Stomach (tissue), 9 donors: ENCODE data around the gene ERC1. TPM values are rescaled to one million over a fixed set of nuclear protein-coding genes. Genes with fewer than 3 reads are reported as not detected.

Source experiments
- DNase-seq, 2 donors: peaks; one replicate each; pipeline versions ENCODE4 v3.0.0 to v3.0.0-alpha.2; 2013 to 2019
- H3K27ac ChIP-seq, 5 donors: fragments of 200-600 bp in 4 of 5; sonication (generic) in 4 of 5; one replicate each; pipeline ENCODE4 v1.5.1; 2013 to 2019; ENCODE audit warnings: mild to moderate bottlenecking in 1 of 5, moderate library complexity in 1 of 5
- H3K27me3 ChIP-seq, 3 donors: fragments of 200-600 bp; sonication (generic); one replicate each; pipeline ENCODE4 v1.5.1; 2017 to 2019; ENCODE audit warnings: mixed run types in 1 of 3
- H3K36me3 ChIP-seq, 4 donors: fragments of 200-600 bp; sonication (generic); 1 replicate in 3 of 4; 2 replicates in 1 of 4; pipeline ENCODE4 v1.5.1; 2016 to 2019
- H3K4me1 ChIP-seq, 4 donors: fragments of 200-600 bp; sonication (generic); one replicate each; pipeline ENCODE4 v1.5.1; 2016 to 2019
- H3K4me3 ChIP-seq, 4 donors: fragments of 200-600 bp; sonication (generic) in 3 of 4; one replicate each; pipeline ENCODE4 v1.5.1; 2016 to 2019; ENCODE audit warnings: mild to moderate bottlenecking in 1 of 4
- H3K9me3 ChIP-seq, 4 donors: fragments of 200-600 bp; sonication (generic); one replicate each; pipeline ENCODE4 v1.5.1; 2016 to 2019
- CTCF ChIP-seq, 7 experiments: fragments of 450-650 bp in 4 of 7; fragments of 200-600 bp in 3 of 7; sonication (generic) in 3 of 7; IDR thresholded peaks; one replicate each; pipeline ENCODE4 v1.5.1; 2016 to 2019; ENCODE audit warnings: antibody characterized with exemption in 7 of 7, control low read depth in 2 of 7, mild to moderate bottlenecking in 1 of 7
- EP300 ChIP-seq: sonication (generic); formaldehyde crosslinking; IDR thresholded peaks from one replicate; pipeline ENCODE4 v1.6.1; 2017; ENCODE audit warnings: antibody characterized with exemption
- POLR2A ChIP-seq, 4 donors: fragments of 450-650 bp; IDR thresholded peaks; one replicate each; pipeline ENCODE4 v1.6.1; 2016; ENCODE audit warnings: antibody characterized with exemption in 4 of 4, control low read depth in 2 of 4, mild to moderate bottlenecking in 1 of 4, moderate library complexity in 1 of 4
- POLR2AphosphoS5 ChIP-seq, 3 donors: sonication (generic); formaldehyde crosslinking; IDR thresholded peaks; one replicate each; pipeline ENCODE4 v1.6.1; 2016; ENCODE audit warnings: antibody characterized with exemption in 3 of 3
- WGBS, 5 donors: extraction: QIAGEN DNeasy Blood & Tissue Kit in 3 of 5; methylation state at CpG; one replicate each; pipeline versions ENCODE4 v1.1.5 to v1.1.7; 2013 to 2018; 5-methylcytosine and 5-hydroxymethylcytosine counted together
- intact Hi-C: fragments of 100-400 bp; cut with DNase I; formaldehyde crosslinking; loops from one replicate; pipeline ENCODE4 v1.15.1; 2023; ENCODE audit warnings: low total_unique reads
- polyA plus RNA-seq, 3 donors: library from polyadenylated mRNA; stranded (reverse); fragments of 200-250 nt; gene quantifications; one replicate each; pipeline ENCODE4 v1.2.3, GENCODE V29; 2013
- total RNA-seq, 5 donors: library from RNA; depleted of rRNA; stranded (reverse); fragments of >200 nt; gene quantifications; one replicate each; pipeline versions ENCODE4 v1.1.0 to v1.2.3, GENCODE V29; 2014 to 2016
- donor health status: healthy with polysubstance abuse.
- donor health status: Bipolar disorder and iron deficiency.
- donor health status: healthy.

The ERC1 gene
- total and polyA plus RNA-seq, 8 donors: 3.8 to 69.4 (median 51.6) TPM

GRCh38 chr12:1217191-1217949 is 226.3 kb downstream of the ERC1 start:
- Histone ChIP-seq H3K27ac (peak overlapping the region; percentile 58 to 70 (median 70)), H3K36me3 (no peaks in the 10 kb centered on the region), H3K4me3 (no peak overlapping the region), H3K4me1 (peaks cover 29 to 69% (median 50%) of the 10 kb centered on the region in 4 donors), H3K27me3 (no peaks in the 10 kb centered on the region), H3K9me3 (no peaks in the 10 kb centered on the region)
- DNase-seq: peak in 1 of 2 donors; percentile 52
- TF ChIP-seq POLR2A (IDR thresholded peaks at IDR 0.05) (no peak), POLR2AphosphoS5 (IDR thresholded peaks at IDR 0.05) (peak in 2 of 3 donors; percentile 32 to 51), EP300 (no peak), CTCF (IDR thresholded peaks at IDR 0.05) (no peak)
- intact Hi-C loops: no loop called here
- WGBS, 5 donors: 19 to 27% (median 23%) methylated on average over 6 of the region's 6 CpGs

- H3K27me3 ChIP-seq: no peaks in the 10 kb centered on the region
- no peak overlapping the region for H3K4me3 ChIP-seq
- 38 to 58% (median 42%) methylated on average over 2 of the region's 2 CpGs for WGBS, 5 donors
- TF ChIP-seq CTCF (IDR thresholded peaks at IDR 0.05) (no peak), POLR2A (IDR thresholded peaks at IDR 0.05) (no peak), POLR2AphosphoS5 (IDR thresholded peaks at IDR 0.05) (no peak), EP300 (no peak)
- no peaks in the 10 kb centered on the region for H3K9me3 ChIP-seq
- no peak for DNase-seq
- intact Hi-C loops: no loop called here
- no peaks in the 10 kb centered on the region for H3K36me3 ChIP-seq
- peak overlapping the region in 3 of 5 donors; percentile 69 to 70 (median 70) for H3K27ac ChIP-seq
- peaks cover 29 to 62% (median 47%) of the 10 kb centered on the region in 4 donors for H3K4me1 ChIP-seq
Measured at GRCh38 chr12:1218369-1218768, 227.3 kb downstream of the ERC1 start.

- Histone ChIP-seq H3K27ac (peak overlapping the region in 4 of 5 donors; percentile 3 to 48 (median 33)), H3K4me1 (peaks cover 29 to 62% (median 44%) of the 10 kb centered on the region in 4 donors), H3K4me3 (no peak overlapping the region), H3K36me3 (no peaks in the 10 kb centered on the region), H3K9me3 (no peaks in the 10 kb centered on the region), H3K27me3 (no peaks in the 10 kb centered on the region)
- intact Hi-C loops: no loop called here
- DNase-seq: peak; percentile 42 to 53
- TF ChIP-seq POLR2AphosphoS5 (IDR thresholded peaks at IDR 0.05): peak in 1 of 3 donors; percentile 63
- no peak for TF ChIP-seq POLR2A (IDR thresholded peaks at IDR 0.05)
- WGBS, 5 donors: 26 to 45% (median 34%) methylated on average over 7 of the region's 7 CpGs
Measured at GRCh38 chr12:1220127-1221092, 229.4 kb downstream of the ERC1 start.

DNA sequence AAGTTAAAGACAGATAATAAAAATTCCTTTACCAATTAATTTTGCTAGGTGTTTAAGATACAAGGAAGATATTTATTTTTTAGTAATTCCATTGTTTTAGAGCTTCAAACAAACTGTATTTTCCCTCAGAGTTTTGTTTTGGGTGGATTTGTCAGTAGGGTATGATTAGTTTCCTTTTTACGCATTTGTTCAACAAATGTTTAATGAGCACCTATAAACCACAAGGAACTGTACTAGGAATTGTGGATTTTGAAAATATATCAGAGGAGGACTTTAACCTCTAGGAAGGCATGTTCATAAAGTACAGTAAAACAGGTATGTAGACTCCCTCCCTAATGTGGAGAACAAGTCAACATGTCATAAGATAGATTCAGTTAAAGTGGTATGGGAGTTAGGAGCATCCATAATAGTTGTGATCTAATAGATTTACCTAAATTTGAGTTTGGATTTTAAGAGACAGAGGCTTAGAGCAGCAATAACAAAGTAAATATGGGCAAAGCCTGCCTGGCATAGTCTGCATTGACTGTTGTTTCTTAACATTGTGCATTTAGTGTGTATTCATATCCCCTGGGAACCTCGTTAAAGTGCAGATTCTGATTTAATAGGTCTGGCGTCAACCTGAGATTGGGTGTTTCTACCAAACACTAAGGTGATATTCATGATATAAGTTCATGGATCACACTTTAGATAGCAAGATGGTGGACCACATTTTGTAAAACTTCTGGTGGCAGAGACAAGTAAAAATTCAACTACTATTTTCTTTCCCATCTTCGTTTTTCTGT is 232.0 kb downstream of the ERC1 start:
- Histone ChIP-seq H3K4me1 (peaks cover 13 to 41% (median 25%) of the 10 kb centered on the region in 4 donors), H3K36me3 (no peaks in the 10 kb centered on the region), H3K9me3 (no peaks in the 10 kb centered on the region), H3K4me3 (no peak overlapping the region), H3K27me3 (no peaks in the 10 kb centered on the region), H3K27ac (no peak overlapping the region)
- no peak for DNase-seq
- no peak for TF ChIP-seq CTCF (IDR thresholded peaks at IDR 0.05)
- WGBS, 5 donors: 86 to 95% (median 90%) methylated on average over 4 of the region's 4 CpGs
- intact Hi-C loops: no loop called here
